ENCODE measurements around the gene CELF1.
"Not testable (repeated sequence)": the region's sequence is repeated elsewhere in the genome, so short reads cannot be mapped to it uniquely, and the experiment has no call there.

The CELF1 gene

DNA sequence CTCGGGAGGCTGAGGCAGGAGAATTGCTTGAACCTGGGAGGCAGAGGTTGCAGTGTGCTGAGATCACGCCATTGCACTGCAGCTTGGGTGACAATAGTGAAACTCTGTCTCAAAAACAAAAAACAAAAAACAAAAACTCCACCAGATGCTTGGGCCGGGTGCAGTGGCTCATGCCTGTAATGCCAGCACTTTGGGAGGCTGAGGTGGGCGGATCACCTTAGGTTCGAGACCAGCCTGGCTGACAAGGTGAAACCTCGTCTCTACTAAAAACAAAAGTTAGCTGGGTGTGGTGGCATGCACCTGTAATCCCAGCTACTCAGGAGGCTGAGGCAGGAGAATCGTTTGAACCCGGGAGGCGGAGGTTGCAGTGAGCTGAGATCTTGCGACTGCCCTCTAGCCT lies 11.4 kb upstream of the CELF1 start:
- not testable (repeated sequence) for H3K4me1 ChIP-seq (ENCODE audit: control insufficient read depth, insufficient read depth, low read depth, low read length); H3K14ac ChIP-seq (ENCODE audit: low read length in 2 of 2); H2BK15ac ChIP-seq (ENCODE audit: low read depth, poor library complexity, severe bottlenecking); DNase-seq; H3K9ac ChIP-seq (ENCODE audit: low read length); H2AK5ac ChIP-seq (ENCODE audit: low read length, severe bottlenecking); H4K8ac ChIP-seq (ENCODE audit: low read length); H2AFZ ChIP-seq (ENCODE audit: low read depth, low read length); H3K4me2 ChIP-seq (ENCODE audit: low read length, poor library complexity, severe bottlenecking); H4K91ac ChIP-seq (ENCODE audit: low read length); H3K27ac ChIP-seq (ENCODE audit: low read length, poor library complexity, severe bottlenecking); H3K23ac ChIP-seq (ENCODE audit: low read length in 2 of 2); H3K9me3 ChIP-seq (ENCODE audit: control insufficient read depth, low read length); H2BK12ac ChIP-seq (ENCODE audit: low read length in 2 of 2); H3K27me3 ChIP-seq (ENCODE audit: control insufficient read depth in 1 of 2, insufficient read depth in 1 of 2, low read length in 2 of 2); H2BK120ac ChIP-seq (ENCODE audit: low read depth, low read length); H3K4ac ChIP-seq (ENCODE audit: low read depth in 1 of 2, low read length in 2 of 2); H3K36me3 ChIP-seq (ENCODE audit: control insufficient read depth in 1 of 2, insufficient read depth in 2 of 2, low read depth in 1 of 2, low read length in 2 of 2); H3K18ac ChIP-seq (ENCODE audit: low read depth in 1 of 2, low read length in 2 of 2); H2BK5ac ChIP-seq (ENCODE audit: low read depth, low read length, poor library complexity, severe bottlenecking)
- Histone ChIP-seq H3K79me1 (replicated peaks; ENCODE audit: low read length, poor library complexity, severe bottlenecking) (peaks cover 18% of the 10 kb centered on the region), H3K4me3 (ENCODE audit: insufficient read depth in 1 of 2, low read depth in 1 of 2, low read length in 2 of 2) (peak overlapping the region in 1 of 2 experiments; percentile 95)
- over 99% methylated on average over 9 of the region's 10 CpGs for WGBS

DNA sequence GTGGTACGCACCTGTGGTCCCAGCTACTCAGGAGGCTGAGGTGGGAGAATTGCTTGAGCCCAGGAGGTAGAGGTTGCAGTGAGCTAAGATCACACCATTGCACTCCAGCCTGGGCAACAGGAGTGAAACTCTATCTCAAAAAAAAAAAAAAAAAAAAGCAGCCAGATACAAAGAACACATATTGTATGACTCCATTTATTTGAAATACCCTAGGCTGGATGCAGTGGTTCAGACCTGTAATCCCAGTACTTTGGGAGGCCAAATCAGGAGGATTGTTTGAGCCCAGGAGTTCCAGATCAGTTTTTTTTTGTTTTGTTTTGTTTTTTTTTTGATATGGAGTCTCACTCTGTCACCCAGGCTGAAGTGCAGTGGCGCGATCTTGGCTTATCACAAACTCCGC lies 9.5 kb upstream of the CELF1 start:
- not testable (repeated sequence) for H3K4me3 ChIP-seq (ENCODE audit: insufficient read depth in 1 of 2, low read depth in 1 of 2, low read length in 2 of 2); H3K79me1 ChIP-seq (replicated peaks; ENCODE audit: low read length, poor library complexity, severe bottlenecking); H3K4me2 ChIP-seq (ENCODE audit: low read length, poor library complexity, severe bottlenecking); H3K9me3 ChIP-seq (ENCODE audit: control insufficient read depth, low read length); H3K36me3 ChIP-seq (ENCODE audit: control insufficient read depth in 1 of 2, insufficient read depth in 2 of 2, low read depth in 1 of 2, low read length in 2 of 2); H2AK5ac ChIP-seq (ENCODE audit: low read length, severe bottlenecking); H3K23ac ChIP-seq (ENCODE audit: low read length in 2 of 2); H2AFZ ChIP-seq (ENCODE audit: low read depth, low read length); H2BK5ac ChIP-seq (ENCODE audit: low read depth, low read length, poor library complexity, severe bottlenecking); H3K9ac ChIP-seq (ENCODE audit: low read length); H3K27ac ChIP-seq (ENCODE audit: low read length, poor library complexity, severe bottlenecking); H2BK120ac ChIP-seq (ENCODE audit: low read depth, low read length); H3K4ac ChIP-seq (ENCODE audit: low read depth in 1 of 2, low read length in 2 of 2); H4K8ac ChIP-seq (ENCODE audit: low read length); H3K27me3 ChIP-seq (ENCODE audit: control insufficient read depth in 1 of 2, insufficient read depth in 1 of 2, low read length in 2 of 2); H3K14ac ChIP-seq (ENCODE audit: low read length in 2 of 2); H4K91ac ChIP-seq (ENCODE audit: low read length); H2BK12ac ChIP-seq (ENCODE audit: low read length in 2 of 2); H3K4me1 ChIP-seq (ENCODE audit: control insufficient read depth, insufficient read depth, low read depth, low read length); H3K18ac ChIP-seq (ENCODE audit: low read depth in 1 of 2, low read length in 2 of 2); H2BK15ac ChIP-seq (ENCODE audit: low read depth, poor library complexity, severe bottlenecking); DNase-seq
- 100% methylated on average over 3 of the region's 4 CpGs for WGBS

DNA sequence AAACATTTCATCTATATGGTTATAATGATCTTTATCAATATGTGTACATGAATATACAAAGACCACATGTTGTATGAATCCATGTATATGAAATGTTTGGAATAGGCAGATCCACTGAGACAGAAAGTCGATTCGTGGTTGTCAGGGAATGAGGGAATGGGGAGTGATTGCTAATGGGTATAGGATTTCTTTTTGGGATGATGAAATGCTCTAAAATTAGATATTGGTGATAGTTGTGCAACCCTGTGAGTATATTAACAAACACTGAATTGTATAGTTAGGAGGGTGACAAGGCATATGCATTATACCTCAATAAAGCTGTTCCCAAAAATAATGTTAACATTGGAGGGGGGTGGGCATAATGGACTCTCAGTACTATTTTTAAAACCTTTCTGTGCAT lies 7.5 kb upstream of the CELF1 start:
- H3K4me2 ChIP-seq (ENCODE audit: low read length, poor library complexity, severe bottlenecking), result no peak overlapping the region
- no peak overlapping the region for H4K8ac ChIP-seq (ENCODE audit: low read length)
- H3K79me1 ChIP-seq (replicated peaks; ENCODE audit: low read length, poor library complexity, severe bottlenecking), result peaks cover 5% of the 10 kb centered on the region
- H3K18ac ChIP-seq (ENCODE audit: low read depth in 1 of 2, low read length in 2 of 2), result no peak overlapping the region
- H3K23ac ChIP-seq (ENCODE audit: low read length in 2 of 2), result no peak overlapping the region
- H3K14ac ChIP-seq (ENCODE audit: low read length in 2 of 2), result no peak overlapping the region
- H2AK5ac ChIP-seq (ENCODE audit: low read length, severe bottlenecking), result no peak overlapping the region
- H2BK120ac ChIP-seq (ENCODE audit: low read depth, low read length), result no peak overlapping the region
- no peak overlapping the region for H2BK5ac ChIP-seq (ENCODE audit: low read depth, low read length, poor library complexity, severe bottlenecking)
- peak overlapping the region in 1 of 2 experiments; percentile 54 for H2BK12ac ChIP-seq (ENCODE audit: low read length in 2 of 2)
- peaks cover 5% of the 10 kb centered on the region for H3K4me1 ChIP-seq (ENCODE audit: control insufficient read depth, insufficient read depth, low read depth, low read length)
- no peaks in the 10 kb centered on the region for H3K27me3 ChIP-seq (ENCODE audit: control insufficient read depth in 1 of 2, insufficient read depth in 1 of 2, low read length in 2 of 2)
- no peak overlapping the region for H2BK15ac ChIP-seq (ENCODE audit: low read depth, poor library complexity, severe bottlenecking)
- no peaks in the 10 kb centered on the region for H3K9me3 ChIP-seq (ENCODE audit: control insufficient read depth, low read length)
- no peak overlapping the region for H3K4ac ChIP-seq (ENCODE audit: low read depth in 1 of 2, low read length in 2 of 2)
- H3K36me3 ChIP-seq (ENCODE audit: control insufficient read depth in 1 of 2, insufficient read depth in 2 of 2, low read depth in 1 of 2, low read length in 2 of 2), result no peaks in the 10 kb centered on the region
- H3K4me3 ChIP-seq (ENCODE audit: insufficient read depth in 1 of 2, low read depth in 1 of 2, low read length in 2 of 2), result no peak overlapping the region
- H4K91ac ChIP-seq (ENCODE audit: low read length), result no peak overlapping the region
- DNase-seq, result no peak
- H3K27ac ChIP-seq (ENCODE audit: low read length, poor library complexity, severe bottlenecking), result no peak overlapping the region
- WGBS, result 98% methylated on average over 2 of the region's 2 CpGs
- H3K9ac ChIP-seq (ENCODE audit: low read length), result peak overlapping the region; percentile 26
- no peak overlapping the region for H2AFZ ChIP-seq (ENCODE audit: low read depth, low read length)

DNA sequence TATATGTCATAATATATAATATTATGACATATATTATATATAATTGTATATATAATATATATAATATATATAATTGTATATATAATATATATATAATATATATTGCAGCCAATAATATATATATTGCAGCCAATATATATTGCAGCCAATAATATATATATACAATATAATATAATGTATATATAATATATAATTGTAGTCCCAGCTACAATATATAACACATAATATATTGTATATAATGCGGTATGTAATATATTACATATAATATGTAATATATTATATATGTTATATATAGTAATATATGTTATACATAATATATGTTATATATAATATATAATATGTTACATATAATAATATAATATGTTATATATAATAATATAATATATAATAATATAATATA lies 5.8 kb upstream of the CELF1 start:
- H3K27ac ChIP-seq (ENCODE audit: low read length, poor library complexity, severe bottlenecking), result no peak overlapping the region
- H3K9ac ChIP-seq (ENCODE audit: low read length), result no peak overlapping the region
- no peak overlapping the region for H3K23ac ChIP-seq (ENCODE audit: low read length in 2 of 2)
- no peak overlapping the region for H3K4ac ChIP-seq (ENCODE audit: low read depth in 1 of 2, low read length in 2 of 2)
- no peak overlapping the region for H2AFZ ChIP-seq (ENCODE audit: low read depth, low read length)
- H3K14ac ChIP-seq (ENCODE audit: low read length in 2 of 2), result no peak overlapping the region
- no peak overlapping the region for H4K8ac ChIP-seq (ENCODE audit: low read length)
- peaks cover 2% of the 10 kb centered on the region for H3K79me1 ChIP-seq (replicated peaks; ENCODE audit: low read length, poor library complexity, severe bottlenecking)
- no peak for DNase-seq
- H2AK5ac ChIP-seq (ENCODE audit: low read length, severe bottlenecking), result no peak overlapping the region
- H3K4me2 ChIP-seq (ENCODE audit: low read length, poor library complexity, severe bottlenecking), result no peak overlapping the region
- H3K18ac ChIP-seq (ENCODE audit: low read depth in 1 of 2, low read length in 2 of 2), result no peak overlapping the region
- no peaks in the 10 kb centered on the region for H3K9me3 ChIP-seq (ENCODE audit: control insufficient read depth, low read length)
- no peak overlapping the region for H3K4me3 ChIP-seq (ENCODE audit: insufficient read depth in 1 of 2, low read depth in 1 of 2, low read length in 2 of 2)
- no peaks in the 10 kb centered on the region for H3K4me1 ChIP-seq (ENCODE audit: control insufficient read depth, insufficient read depth, low read depth, low read length)
- no peak overlapping the region for H2BK12ac ChIP-seq (ENCODE audit: low read length in 2 of 2)
- H4K91ac ChIP-seq (ENCODE audit: low read length), result no peak overlapping the region
- peaks cover 0 to 2% of the 10 kb centered on the region in 2 experiments for H3K36me3 ChIP-seq (ENCODE audit: control insufficient read depth in 1 of 2, insufficient read depth in 2 of 2, low read depth in 1 of 2, low read length in 2 of 2)
- no peak overlapping the region for H2BK15ac ChIP-seq (ENCODE audit: low read depth, poor library complexity, severe bottlenecking)
- no peak overlapping the region for H2BK120ac ChIP-seq (ENCODE audit: low read depth, low read length)
- H3K27me3 ChIP-seq (ENCODE audit: control insufficient read depth in 1 of 2, insufficient read depth in 1 of 2, low read length in 2 of 2), result no peaks in the 10 kb centered on the region
- WGBS, result no CpG with 5 or more reads among the region's 1 CpG
- no peak overlapping the region for H2BK5ac ChIP-seq (ENCODE audit: low read depth, low read length, poor library complexity, severe bottlenecking)

Data from mesenchymal stem cell (in vitro differentiated cells and primary cell).